Activated CD8-positive, alpha-beta memory T cell treated with anti-CD3 and anti-CD28 coated beads, Interleukin-2, amount 10 ng/mL, durations not matched to agents 7 days and 5 days (primary cell): Measurements from ENCODE around the gene FIZ1. TPM values are rescaled to one million over a fixed set of nuclear protein-coding genes. Genes with fewer than 3 reads are reported as not detected.

ENCODE experiments used
- ATAC-seq: fragments of 150-1000 bp; cut with Tn5 transposase; one replicate; pipeline ENCODE4 v1.10.0; 2021; ENCODE audit warnings: moderate library complexity
- CTCF ChIA-PET: fragments of 350-600 bp; sonication (Branson Sonifier 250); formaldehyde crosslinking; loops from one replicate; lab custom pipeline; 2021; ENCODE audit warnings: antibody characterized with exemption; lab: Charles Lee
- DNase-seq: peaks from one replicate; pipeline ENCODE4 v3.0.0-alpha.2; 2020
- H3K27ac Mint-ChIP-seq: one replicate; pipeline ENCODE4 v1.8.0; 2021; ENCODE audit warnings: mild to moderate bottlenecking, mixed read lengths
- H3K27me3 Mint-ChIP-seq: one replicate; pipeline ENCODE4 v1.8.0; 2021; ENCODE audit warnings: mixed read lengths
- H3K36me3 Mint-ChIP-seq: one replicate; pipeline ENCODE4 v1.8.0; 2021; ENCODE audit warnings: mild to moderate bottlenecking, mixed read lengths
- H3K4me1 Mint-ChIP-seq: one replicate; pipeline ENCODE4 v1.8.0; 2021; ENCODE audit warnings: mixed read lengths
- H3K4me3 Mint-ChIP-seq: one replicate; pipeline ENCODE4 v1.8.0; 2021; ENCODE audit warnings: mild to moderate bottlenecking, moderate library complexity, mixed read lengths
- H3K9me3 Mint-ChIP-seq: one replicate; pipeline ENCODE4 v1.8.0; 2022; ENCODE audit warnings: low read depth, mixed read lengths
- total RNA-seq, 2 experiments: library from RNA; stranded (reverse); gene quantifications; one replicate each; pipeline ENCODE4 v1.2.3, GENCODE V29; 2021

The FIZ1 gene
- total RNA-seq, 2 experiments from 2014 or later = 13.0 to 15.7 TPM

- peak within 1 kb of the TSS; percentile 77 for H3K4me3 Mint-ChIP-seq
- peak; percentile 95 for DNase-seq
- CTCF ChIA-PET = interaction anchor here (0.9 to 5.6 kb wide), 19 partner anchors 8 to 483 kb away, joined by 3 to 44 read pairs (median 5); partner anchors contain the start of genes FIZ1, U2AF2, ZNF524 and ZNF628
- peak within 1 kb of the TSS; percentile 93 for H3K27ac Mint-ChIP-seq
- peaks cover 11% of the 10 kb centered on the region for H3K36me3 Mint-ChIP-seq
- H3K27me3 Mint-ChIP-seq = peaks cover 10% of the 10 kb centered on the region
- H3K9me3 Mint-ChIP-seq = no peaks in the 10 kb centered on the region
- peak; percentile 73 for ATAC-seq
- H3K4me1 Mint-ChIP-seq = peaks cover 58% of the 10 kb centered on the region
These were observed 25.0 kb upstream of the FIZ1 start, which contains the start of gene ZNF784 for GRCh38 chr19:55624109-55625003. Gene ZNF784, minus strand, starts transcription at chr19:55624566. Its CDS starts 5 bp downstream, at chr19:55624561.

- H3K27me3 Mint-ChIP-seq = peaks cover 10% of the 10 kb centered on the region
- no peaks in the 10 kb centered on the region for H3K9me3 Mint-ChIP-seq
- no peak for ATAC-seq
- peaks cover 60% of the 10 kb centered on the region for H3K4me1 Mint-ChIP-seq
- H3K27ac Mint-ChIP-seq = peak overlapping the region; percentile 46
- CTCF ChIA-PET = interaction anchor here (1.2 to 5.6 kb wide), 9 partner anchors 9 to 156 kb away, joined by 3 to 44 read pairs (median 7); partner anchors contain the start of genes FIZ1, ZNF524, ZNF628 and ZNF865
- peak overlapping the region; percentile 77 for H3K4me3 Mint-ChIP-seq
- no peak for DNase-seq
- H3K36me3 Mint-ChIP-seq = peaks cover 11% of the 10 kb centered on the region
These were observed 24.2 kb upstream of the FIZ1 start for GRCh38 chr19:55623561-55623960.

- Mint-ChIP-seq H3K36me3 (peaks cover 11% of the 10 kb centered on the region), H3K4me1 (peaks cover 59% of the 10 kb centered on the region), H3K27ac (no peak overlapping the region), H3K27me3 (peaks cover 9% of the 10 kb centered on the region), H3K4me3 (no peak overlapping the region), H3K9me3 (no peaks in the 10 kb centered on the region)
- ATAC-seq (no peak), DNase-seq (no peak)
- CTCF ChIA-PET = interaction anchor here (1.1 to 5.6 kb wide), 9 partner anchors 9 to 147 kb away, joined by 3 to 44 read pairs (median 7); partner anchors contain the start of genes FIZ1, ZNF524, ZNF628 and ZNF865
These were observed 23.8 kb upstream of the FIZ1 start for GRCh38 chr19:55623130-55623529.

GRCh38 chr19:55622242-55622969, 23.1 kb upstream of the FIZ1 start:
- Mint-ChIP-seq H3K27me3 (peaks cover 6% of the 10 kb centered on the region), H3K9me3 (no peaks in the 10 kb centered on the region), H3K4me3 (no peak overlapping the region), H3K27ac (no peak overlapping the region), H3K36me3 (peaks cover 15% of the 10 kb centered on the region), H3K4me1 (peaks cover 56% of the 10 kb centered on the region)
- ATAC-seq (no peak), DNase-seq (no peak)
- CTCF ChIA-PET = interaction anchor here (1.1 to 5.6 kb wide), 3 partner anchors 10 to 119 kb away, joined by 4 to 44 read pairs (median 19); partner anchors contain the start of gene ZNF865

GRCh38 chr19:55621673-55622231, 22.4 kb upstream of the FIZ1 start:
- CTCF ChIA-PET = interaction anchor here (3.7 to 4.5 kb wide), 2 partner anchors 11 to 16 kb away, joined by 19 to 25 read pairs; partner anchors contain the start of gene ZNF865
- Mint-ChIP-seq H3K27me3 (peaks cover under 1% of the 10 kb centered on the region), H3K27ac (no peak overlapping the region), H3K4me3 (no peak overlapping the region), H3K9me3 (no peaks in the 10 kb centered on the region), H3K4me1 (peaks cover 50% of the 10 kb centered on the region), H3K36me3 (peaks cover 17% of the 10 kb centered on the region)
- ATAC-seq (no peak), DNase-seq (no peak)

GRCh38 chr19:55621205-55621672, 21.9 kb upstream of the FIZ1 start:
- Mint-ChIP-seq H3K4me1 (peaks cover 45% of the 10 kb centered on the region), H3K27me3 (no peaks in the 10 kb centered on the region), H3K9me3 (no peaks in the 10 kb centered on the region), H3K27ac (peak overlapping the region; percentile 26), H3K36me3 (peaks cover 20% of the 10 kb centered on the region), H3K4me3 (no peak overlapping the region)
- CTCF ChIA-PET = interaction anchor here (2.6 to 4.5 kb wide), 2 partner anchors 11 to 15 kb away, joined by 18 to 25 read pairs; partner anchors contain the start of gene ZNF865
- DNase-seq (no peak), ATAC-seq (no peak)

- Mint-ChIP-seq H3K4me1 (peaks cover 39% of the 10 kb centered on the region), H3K27me3 (no peaks in the 10 kb centered on the region), H3K9me3 (no peaks in the 10 kb centered on the region), H3K36me3 (peaks cover 20% of the 10 kb centered on the region), H3K27ac (peak overlapping the region; percentile 67), H3K4me3 (no peak overlapping the region)
- DNase-seq (no peak), ATAC-seq (no peak)
- CTCF ChIA-PET = interaction anchor here (1.1 to 4.5 kb wide), 3 partner anchors 11 to 117 kb away, joined by 4 to 25 read pairs (median 18); partner anchors contain the start of gene ZNF865
These were observed 21.3 kb upstream of the FIZ1 start for GRCh38 chr19:55620410-55621204.

GRCh38 chr19:55619286-55619685, 20.0 kb upstream of the FIZ1 start:
- Mint-ChIP-seq H3K36me3 (peaks cover 22% of the 10 kb centered on the region), H3K27ac (no peak overlapping the region), H3K9me3 (no peaks in the 10 kb centered on the region), H3K27me3 (no peaks in the 10 kb centered on the region), H3K4me3 (no peak overlapping the region), H3K4me1 (peaks cover 31% of the 10 kb centered on the region)
- CTCF ChIA-PET = interaction anchor here (0.8 to 4.5 kb wide), 3 partner anchors 13 to 103 kb away, joined by 4 to 25 read pairs (median 18); partner anchors contain the start of gene ZNF865
- DNase-seq (no peak), ATAC-seq (no peak)

- Mint-ChIP-seq H3K36me3 (peaks cover 25% of the 10 kb centered on the region), H3K4me1 (peaks cover 24% of the 10 kb centered on the region), H3K27ac (no peak overlapping the region), H3K9me3 (no peaks in the 10 kb centered on the region), H3K27me3 (no peaks in the 10 kb centered on the region), H3K4me3 (no peak overlapping the region)
- CTCF ChIA-PET = interaction anchor here (0.8 to 4.5 kb wide), 3 partner anchors 12 to 36 kb away, joined by 3 to 25 read pairs (median 4); partner anchors contain the start of genes U2AF2 and ZNF865
- DNase-seq = no peak
- ATAC-seq = no peak
These were observed 19.1 kb upstream of the FIZ1 start for GRCh38 chr19:55618426-55618825.

- no peak overlapping the region for H3K27ac Mint-ChIP-seq
- peaks cover 34% of the 10 kb centered on the region for H3K36me3 Mint-ChIP-seq
- H3K4me3 Mint-ChIP-seq = no peak overlapping the region
- H3K4me1 Mint-ChIP-seq = peaks cover 21% of the 10 kb centered on the region
- no peaks in the 10 kb centered on the region for H3K9me3 Mint-ChIP-seq
- ATAC-seq (no peak), DNase-seq (no peak)
- no peaks in the 10 kb centered on the region for H3K27me3 Mint-ChIP-seq
- CTCF ChIA-PET = interaction anchor here (0.8 to 4.5 kb wide), 3 partner anchors 11 to 15 kb away, joined by 3 to 25 read pairs (median 4); partner anchors contain the start of gene ZNF865
These were observed 18.1 kb upstream of the FIZ1 start for GRCh38 chr19:55617426-55617825.

GRCh38 chr19:55616395-55616875, 17.1 kb upstream of the FIZ1 start:
- H3K9me3 Mint-ChIP-seq = no peaks in the 10 kb centered on the region
- H3K4me1 Mint-ChIP-seq = peaks cover 23% of the 10 kb centered on the region
- no peak overlapping the region for H3K27ac Mint-ChIP-seq
- peaks cover 34% of the 10 kb centered on the region for H3K36me3 Mint-ChIP-seq
- DNase-seq = no peak
- ATAC-seq = no peak
- no peaks in the 10 kb centered on the region for H3K27me3 Mint-ChIP-seq
- CTCF ChIA-PET = interaction anchor here (0.5 kb wide), 1 partner anchor 52 kb away, joined by 5 read pairs; no protein-coding TSS in a partner anchor
- no peak overlapping the region for H3K4me3 Mint-ChIP-seq
